Renal pelvis (tissue), 4 donors: ENCODE data around the gene CNGA3. TPM values are rescaled to one million over a fixed set of nuclear protein-coding genes. Genes with fewer than 3 reads are reported as not detected.
"Not testable (repeated sequence)": the region's sequence is repeated elsewhere in the genome, so short reads cannot be mapped to it uniquely, and the experiment has no call there.

Experiments
- DNase-seq: peaks from one replicate; pipeline ENCODE4 v3.0.0-alpha.2; 2013
- polyA plus RNA-seq, 3 donors: library from polyadenylated mRNA; unstranded; fragments of 120-200 nt; gene quantifications; one replicate each; pipeline ENCODE4 v1.2.1, GENCODE V29; 2013; ENCODE audit not compliant: insufficient read length in 3 of 3

The CNGA3 gene
- polyA plus RNA-seq, 3 donors, result not detected

- no peak for DNase-seq
Observed at GRCh38 chr2:98403878-98404277, 57.6 kb downstream of the CNGA3 start.

- no peak for DNase-seq
Observed at GRCh38 chr2:98404556-98405250, 58.4 kb downstream of the CNGA3 start.

- no peak for DNase-seq
Observed at GRCh38 chr2:98405301-98405700, 59.0 kb downstream of the CNGA3 start.

DNA sequence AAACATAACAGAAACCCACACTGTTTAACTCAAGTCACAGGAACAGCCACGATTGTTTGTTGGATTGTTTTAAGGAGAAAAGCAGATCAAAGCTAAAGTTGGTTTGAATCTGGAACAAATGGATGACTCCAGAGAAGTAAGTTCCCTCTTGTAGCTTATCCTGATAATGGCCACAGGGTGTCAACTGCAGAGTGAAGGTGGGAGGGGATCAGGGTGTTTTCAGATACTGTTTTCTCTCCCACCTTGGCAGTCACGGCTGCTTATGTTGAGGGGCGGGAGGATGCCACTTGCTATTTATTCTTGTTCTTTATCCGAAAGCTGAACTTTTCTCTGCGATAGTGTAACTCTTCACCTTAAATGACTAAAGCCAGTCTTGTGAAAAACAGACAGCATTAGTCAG, 61.9 kb downstream of the CNGA3 start:
- no peak for DNase-seq

GRCh38 chr2:98412751-98413458, 66.6 kb downstream of the CNGA3 start:
- peak; percentile 40 for DNase-seq

DNA sequence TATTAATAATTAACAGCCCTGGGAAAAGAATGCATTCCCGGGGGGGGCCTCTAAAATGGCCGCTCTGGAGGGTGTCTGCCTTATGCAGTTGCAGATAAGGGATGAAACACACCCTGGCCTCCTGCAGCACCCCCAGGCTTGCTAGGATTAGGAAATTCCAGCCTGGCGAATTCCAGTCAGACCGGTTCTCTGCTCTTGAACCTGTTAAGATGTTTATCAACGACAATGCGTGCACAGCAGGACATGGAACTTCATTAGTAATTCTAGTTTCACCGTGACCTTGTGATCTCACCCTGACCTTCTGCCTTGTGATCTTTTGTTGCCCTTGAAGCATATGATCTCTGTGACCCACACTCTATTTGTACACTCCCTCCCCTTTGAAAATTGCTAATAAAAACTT, 68.0 kb downstream of the CNGA3 start:
- DNase-seq, result not testable (repeated sequence)

DNA sequence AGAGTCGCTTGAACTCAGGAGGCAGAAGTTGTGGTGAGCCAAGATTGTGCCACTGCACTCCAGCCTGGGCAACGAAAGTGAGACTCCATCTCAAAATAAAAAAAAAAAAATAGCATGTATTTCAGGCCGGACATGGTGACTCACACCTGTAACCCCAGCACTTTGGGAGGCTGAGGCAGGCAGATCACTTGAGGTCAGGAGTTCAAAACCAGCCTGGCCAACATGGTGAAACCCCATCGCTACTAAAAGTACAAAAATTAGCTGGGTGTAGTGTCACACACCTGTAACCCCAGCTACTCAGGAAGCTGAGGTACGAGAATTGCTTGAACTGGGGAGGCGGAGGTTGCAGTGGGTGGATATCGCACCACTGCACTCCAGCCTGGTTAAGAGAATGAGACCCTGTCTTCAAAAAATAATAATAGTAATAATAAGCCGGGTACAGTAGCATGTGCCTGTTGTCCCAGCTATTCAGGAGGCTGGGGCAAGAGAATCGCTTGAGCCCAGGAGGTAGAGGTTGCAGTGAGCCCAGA, 69.5 kb downstream of the CNGA3 start:
- DNase-seq, result not testable (repeated sequence)

- no peak for DNase-seq
Observed at GRCh38 chr2:98416383-98417159, 70.3 kb downstream of the CNGA3 start.

- DNase-seq, result no peak
Observed at GRCh38 chr2:98419544-98419943, 73.3 kb downstream of the CNGA3 start.

- DNase-seq, result no peak
Observed at GRCh38 chr2:98419977-98420725, 73.9 kb downstream of the CNGA3 start.

GRCh38 chr2:98422449-98422848, 76.2 kb downstream of the CNGA3 start:
- DNase-seq, result no peak

- no peak for DNase-seq
Observed at GRCh38 chr2:98426771-98427170, 80.5 kb downstream of the CNGA3 start.

- no peak for DNase-seq
Observed at GRCh38 chr2:98432145-98432544, 85.9 kb downstream of the CNGA3 start.

GRCh38 chr2:98433363-98433964, 87.2 kb downstream of the CNGA3 start:
- no peak for DNase-seq

- no peak for DNase-seq
Observed at GRCh38 chr2:98434492-98434891, 88.2 kb downstream of the CNGA3 start.

DNA sequence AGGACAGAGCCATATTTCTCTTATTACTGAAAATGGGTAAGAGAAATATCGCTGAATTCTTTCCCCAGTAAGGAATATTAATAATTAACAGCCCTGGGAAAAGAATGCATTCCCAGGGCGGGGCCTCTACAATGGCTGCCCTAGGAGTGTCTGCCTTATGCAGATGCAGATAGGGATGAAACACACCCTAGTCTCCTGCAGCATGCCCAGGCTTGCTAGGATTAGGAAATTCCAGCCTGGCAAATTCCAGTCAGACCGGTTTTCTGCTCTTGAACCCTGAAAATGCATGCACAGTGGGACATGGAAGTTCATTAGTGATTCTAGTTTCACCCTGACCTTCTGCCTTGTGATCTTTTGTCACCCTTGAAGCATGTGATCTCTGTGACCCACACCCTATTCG, 89.4 kb downstream of the CNGA3 start:
- DNase-seq, result not testable (repeated sequence)

DNA sequence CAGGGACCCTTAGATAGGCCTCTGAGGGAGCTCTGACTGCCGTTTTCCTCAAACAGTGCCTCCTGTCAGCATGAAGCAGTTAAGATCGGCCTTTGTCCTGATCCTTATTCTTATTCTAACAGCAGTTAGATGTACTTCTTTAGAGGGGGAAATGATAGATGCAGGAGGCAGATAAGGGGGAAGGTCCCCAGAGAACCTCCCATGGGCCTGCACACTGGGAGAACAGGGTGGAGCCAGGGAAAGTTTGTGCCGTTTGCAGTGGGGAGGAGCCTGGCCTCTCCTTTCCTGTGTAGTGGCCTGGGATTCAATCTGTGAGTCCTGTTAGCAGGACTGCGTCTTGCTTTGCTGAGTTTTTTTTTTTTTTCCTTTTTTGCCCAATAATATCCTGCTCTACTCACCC, 90.5 kb downstream of the CNGA3 start:
- DNase-seq, result no peak

DNA sequence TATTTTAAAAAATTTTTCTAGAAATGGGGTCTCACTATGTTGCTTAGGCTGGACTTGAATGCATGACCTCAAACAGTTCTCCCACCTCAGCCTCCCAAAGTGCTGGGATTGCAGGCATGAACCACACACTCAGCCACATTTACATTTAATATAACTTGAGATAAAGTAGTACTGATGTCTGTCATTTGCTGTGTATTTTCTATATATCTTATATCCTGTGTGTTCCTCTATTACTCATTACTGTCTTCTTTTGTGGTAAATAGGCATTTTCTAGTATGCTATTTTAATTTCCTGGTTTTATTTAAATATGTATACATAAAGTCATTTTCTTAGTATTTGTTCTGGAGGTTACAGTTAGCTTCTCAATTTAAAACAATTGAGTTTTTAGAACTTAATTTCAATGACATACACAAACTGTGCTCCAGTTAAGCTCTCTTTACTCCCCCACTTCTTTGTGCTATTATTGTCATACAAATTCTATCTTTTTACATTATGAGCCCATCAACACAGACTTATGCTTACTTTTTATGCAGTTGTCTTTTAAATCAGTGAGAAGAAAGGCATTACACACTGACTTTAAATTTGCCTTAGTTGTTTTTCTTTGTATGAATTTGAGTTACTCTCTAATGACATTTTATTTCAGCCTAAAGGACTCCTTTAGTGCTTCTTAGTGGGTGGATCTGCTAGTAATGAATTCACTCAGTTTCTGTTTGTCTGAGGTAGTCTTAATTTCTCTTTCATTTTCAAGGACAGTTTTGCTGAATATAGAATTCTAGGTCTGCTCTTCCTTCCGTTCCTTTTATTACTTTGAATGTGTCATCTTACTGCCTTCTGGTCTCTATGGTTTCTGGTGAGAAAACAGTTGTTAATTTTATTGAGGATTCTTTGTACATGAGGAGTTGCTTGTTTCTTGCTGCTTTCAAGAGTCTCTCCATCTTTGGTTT, 92.2 kb downstream of the CNGA3 start:
- no peak for DNase-seq

- DNase-seq, result no peak
Observed at GRCh38 chr2:98441706-98442450, 95.6 kb downstream of the CNGA3 start.
